ENCODE results near the gene NDUFS6. TPM values are rescaled to one million over a fixed set of nuclear protein-coding genes. Genes with fewer than 3 reads are reported as not detected.

Gene NDUFS6
- total and polyA plus RNA-seq, 8 donors, result 26.8 to 55.8 (median 40.7) TPM

- Histone ChIP-seq H3K4me3 (no peak overlapping the region), H3K4me1 (no peaks in the 10 kb centered on the region), H3K9me3 (no peaks in the 10 kb centered on the region), H3K36me3 (no peaks in the 10 kb centered on the region), H3K27ac (no peak overlapping the region), H3K27me3 (peaks cover 0 to 57% of the 10 kb centered on the region in 2 donors)
- intact Hi-C loops (cut with DNase I), result no loop called here
- peak in 1 of 4 donors; percentile 57 for DNase-seq
- TF ChIP-seq, protein P1, sequence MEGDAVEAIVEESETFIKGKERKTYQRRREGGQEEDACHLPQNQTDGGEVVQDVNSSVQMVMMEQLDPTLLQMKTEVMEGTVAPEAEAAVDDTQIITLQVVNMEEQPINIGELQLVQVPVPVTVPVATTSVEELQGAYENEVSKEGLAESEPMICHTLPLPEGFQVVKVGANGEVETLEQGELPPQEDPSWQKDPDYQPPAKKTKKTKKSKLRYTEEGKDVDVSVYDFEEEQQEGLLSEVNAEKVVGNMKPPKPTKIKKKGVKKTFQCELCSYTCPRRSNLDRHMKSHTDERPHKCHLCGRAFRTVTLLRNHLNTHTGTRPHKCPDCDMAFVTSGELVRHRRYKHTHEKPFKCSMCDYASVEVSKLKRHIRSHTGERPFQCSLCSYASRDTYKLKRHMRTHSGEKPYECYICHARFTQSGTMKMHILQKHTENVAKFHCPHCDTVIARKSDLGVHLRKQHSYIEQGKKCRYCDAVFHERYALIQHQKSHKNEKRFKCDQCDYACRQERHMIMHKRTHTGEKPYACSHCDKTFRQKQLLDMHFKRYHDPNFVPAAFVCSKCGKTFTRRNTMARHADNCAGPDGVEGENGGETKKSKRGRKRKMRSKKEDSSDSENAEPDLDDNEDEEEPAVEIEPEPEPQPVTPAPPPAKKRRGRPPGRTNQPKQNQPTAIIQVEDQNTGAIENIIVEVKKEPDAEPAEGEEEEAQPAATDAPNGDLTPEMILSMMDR (IDR thresholded peaks at IDR 0.05), result no peak
- no peak for ATAC-seq
Observed at GRCh38 chr5:1784197-1785050, 16.8 kb upstream of the NDUFS6 start.

DNA sequence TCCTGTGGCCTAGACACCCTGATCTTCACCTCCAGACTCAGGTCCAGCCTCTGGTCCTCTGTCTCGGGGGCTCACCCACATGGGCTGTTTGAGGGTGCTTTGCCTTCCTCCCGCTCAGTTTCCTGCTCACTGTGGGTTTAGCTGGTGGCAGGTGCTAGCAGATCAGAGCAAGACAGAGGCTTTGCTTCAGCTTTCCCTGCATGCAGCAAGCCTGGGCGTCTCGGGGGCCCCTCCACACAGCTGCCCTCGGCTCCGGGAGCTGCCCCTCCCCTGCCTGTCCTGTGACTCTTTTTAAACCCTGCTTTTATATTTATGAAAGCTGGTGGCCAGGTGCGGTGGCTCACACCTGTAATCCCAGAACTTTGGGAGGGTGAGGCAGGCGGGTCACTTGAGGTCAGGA is 16.1 kb upstream of the NDUFS6 start:
- no peak overlapping the region for H3K27ac ChIP-seq
- intact Hi-C loops (cut with DNase I), result no loop called here
- no peaks in the 10 kb centered on the region for H3K4me1 ChIP-seq
- H3K4me3 ChIP-seq, result no peak overlapping the region
- DNase-seq, result peak in 1 of 4 donors; percentile 55
- H3K9me3 ChIP-seq, result no peaks in the 10 kb centered on the region
- H3K27me3 ChIP-seq, result peaks cover 0 to 55% of the 10 kb centered on the region in 2 donors
- no peaks in the 10 kb centered on the region for H3K36me3 ChIP-seq
- TF ChIP-seq, protein P1 (IDR thresholded peaks at IDR 0.05), result no peak
- ATAC-seq, result no peak

DNA sequence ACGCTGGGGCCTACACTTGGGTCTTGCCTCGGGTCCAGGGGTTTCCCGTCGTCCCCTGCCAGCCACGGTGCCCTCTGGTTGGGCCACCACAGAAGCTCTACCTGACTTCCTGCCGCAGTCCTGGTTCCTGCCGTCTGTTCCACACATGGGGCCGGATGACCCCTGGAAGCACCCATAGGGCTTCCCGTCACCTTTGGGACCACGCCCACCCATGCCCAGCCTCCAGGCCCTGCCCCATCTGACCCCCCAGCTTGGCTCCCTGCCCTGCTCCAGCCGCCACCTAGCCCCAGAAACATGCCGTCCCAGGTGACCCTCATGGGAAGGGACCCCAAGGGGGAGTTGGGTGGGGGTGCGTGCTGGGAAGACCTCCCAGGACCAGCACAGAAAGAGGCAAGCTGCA is 15.2 kb upstream of the NDUFS6 start:
- H3K4me3 ChIP-seq, result no peak overlapping the region
- H3K27ac ChIP-seq, result no peak overlapping the region
- H3K9me3 ChIP-seq, result no peaks in the 10 kb centered on the region
- ATAC-seq, result no peak
- intact Hi-C loops (cut with DNase I), result no loop called here
- peaks cover 0 to 56% of the 10 kb centered on the region in 2 donors for H3K27me3 ChIP-seq
- TF ChIP-seq, protein P1 (IDR thresholded peaks at IDR 0.05), result no peak
- DNase-seq, result peak in 1 of 4 donors; percentile 64
- H3K4me1 ChIP-seq, result no peaks in the 10 kb centered on the region
- no peaks in the 10 kb centered on the region for H3K36me3 ChIP-seq

- no peaks in the 10 kb centered on the region for H3K36me3 ChIP-seq
- DNase-seq (peak in 2 of 4 donors; percentile 24 to 58), ATAC-seq (no peak)
- H3K4me1 ChIP-seq, result no peaks in the 10 kb centered on the region
- intact Hi-C loops (cut with DNase I), result no loop called here
- peaks cover 0 to 55% of the 10 kb centered on the region in 2 donors for H3K27me3 ChIP-seq
- H3K4me3 ChIP-seq, result no peak overlapping the region
- H3K9me3 ChIP-seq, result no peaks in the 10 kb centered on the region
- TF ChIP-seq, protein P1 (IDR thresholded peaks at IDR 0.05), result no peak
- no peak overlapping the region for H3K27ac ChIP-seq
Observed at GRCh38 chr5:1786621-1787471, 14.4 kb upstream of the NDUFS6 start.
